Chondrocyte (in vitro differentiated cells): ENCODE data around the gene GNRH2. TPM values are rescaled to one million over a fixed set of nuclear protein-coding genes. Genes with fewer than 3 reads are reported as not detected.

ENCODE experiments used
- DNase-seq: peaks from one replicate; pipeline ENCODE4 v3.0.0; 2021; ENCODE audit warnings: mixed read lengths, low spot score
- H3K27ac Mint-ChIP-seq: one replicate; pipeline ENCODE4 v1.8.0; 2021; ENCODE audit warnings: mild to moderate bottlenecking, moderate library complexity, mixed read lengths; ENCODE audit not compliant: unreplicated experiment
- H3K27me3 Mint-ChIP-seq: 2 replicates; pipeline ENCODE4 v1.8.0; 2021; ENCODE audit warnings: low read depth, mixed read lengths
- H3K36me3 Mint-ChIP-seq: 2 replicates; pipeline ENCODE4 v1.8.0; 2021; ENCODE audit warnings: low read depth, mixed read lengths
- H3K4me1 Mint-ChIP-seq: 2 replicates; pipeline ENCODE4 v1.8.0; 2021; ENCODE audit warnings: low read depth, mild to moderate bottlenecking, mixed read lengths
- H3K4me3 Mint-ChIP-seq: one replicate; pipeline ENCODE4 v1.8.0; 2021; ENCODE audit warnings: mild to moderate bottlenecking, moderate library complexity, mixed read lengths; ENCODE audit not compliant: unreplicated experiment
- H3K9me3 Mint-ChIP-seq: 2 replicates; pipeline ENCODE4 v1.8.0; 2021; ENCODE audit warnings: low read depth, mixed read lengths
- CTCF ChIP-seq: fragments of 200-600 bp; sonication (generic); IDR thresholded peaks from 2 replicates; pipeline ENCODE4 v1.5.0; 2021; ENCODE audit warnings: antibody characterized with exemption, mild to moderate bottlenecking, moderate library complexity
- total RNA-seq: library from RNA; stranded (reverse); gene quantifications from 3 replicates; pipeline ENCODE4 v1.2.1, GENCODE V29; 2021

The GNRH2 gene
- total RNA-seq, 1 donor from 2014 or later = not detected

GRCh38 chr20:3041854-3042409 lies 1.5 kb upstream of the GNRH2 start:
- peak overlapping the region; percentile 55 for H3K27ac Mint-ChIP-seq
- no peaks in the 10 kb centered on the region for H3K9me3 Mint-ChIP-seq
- TF ChIP-seq CTCF = no peak
- no peaks in the 10 kb centered on the region for H3K27me3 Mint-ChIP-seq
- no peak for DNase-seq
- H3K4me3 Mint-ChIP-seq = no peak overlapping the region
- peaks cover 23% of the 10 kb centered on the region for H3K4me1 Mint-ChIP-seq
- H3K36me3 Mint-ChIP-seq = peaks cover 18% of the 10 kb centered on the region

- Mint-ChIP-seq H3K4me3 (no peak overlapping the region), H3K27ac (peak overlapping the region; percentile 41), H3K9me3 (no peaks in the 10 kb centered on the region), H3K4me1 (peaks cover 28% of the 10 kb centered on the region), H3K27me3 (no peaks in the 10 kb centered on the region), H3K36me3 (peaks cover 17% of the 10 kb centered on the region)
- no peak for DNase-seq
- TF ChIP-seq CTCF = no peak
Observed at GRCh38 chr20:3042625-3043024, 797 bp upstream of the GNRH2 start.

GRCh38 chr20:3044336-3044965 lies 1.0 kb downstream of the GNRH2 start:
- no peak for TF ChIP-seq CTCF
- Mint-ChIP-seq H3K9me3 (no peaks in the 10 kb centered on the region), H3K36me3 (peaks cover 18% of the 10 kb centered on the region), H3K4me1 (peaks cover 28% of the 10 kb centered on the region), H3K4me3 (no peak overlapping the region), H3K27ac (no peak overlapping the region), H3K27me3 (no peaks in the 10 kb centered on the region)
- DNase-seq = no peak

GRCh38 chr20:3045042-3045815 lies 1.8 kb downstream of the GNRH2 start:
- no peaks in the 10 kb centered on the region for H3K27me3 Mint-ChIP-seq
- no peaks in the 10 kb centered on the region for H3K9me3 Mint-ChIP-seq
- H3K4me1 Mint-ChIP-seq = peaks cover 28% of the 10 kb centered on the region
- H3K27ac Mint-ChIP-seq = peak overlapping the region; percentile 77
- H3K4me3 Mint-ChIP-seq = peak overlapping the region; percentile 86
- TF ChIP-seq CTCF = no peak
- DNase-seq = no peak
- H3K36me3 Mint-ChIP-seq = peaks cover 20% of the 10 kb centered on the region

- Mint-ChIP-seq H3K4me3 (peak within 1 kb of the TSS; percentile 86), H3K27ac (peak within 1 kb of the TSS; percentile 77), H3K9me3 (no peaks in the 10 kb centered on the region), H3K36me3 (peaks cover 17% of the 10 kb centered on the region), H3K27me3 (no peaks in the 10 kb centered on the region), H3K4me1 (peaks cover 28% of the 10 kb centered on the region)
- peak; percentile 96 for DNase-seq
- TF ChIP-seq CTCF = no peak
Observed at GRCh38 chr20:3045816-3046676, 2.6 kb downstream of the GNRH2 start, which contains the start of gene MRPS26. Gene MRPS26 (plus strand): TSS chr20:3046052. CDS start chr20:3046069, 17 bp downstream.
